ENCODE measurements around the gene PLEKHD1. TPM values are rescaled to one million over a fixed set of nuclear protein-coding genes. Genes with fewer than 3 reads are reported as not detected.

Gene PLEKHD1
- total RNA-seq, 1 experiment from 2014 or later = 1.0 TPM

DNA sequence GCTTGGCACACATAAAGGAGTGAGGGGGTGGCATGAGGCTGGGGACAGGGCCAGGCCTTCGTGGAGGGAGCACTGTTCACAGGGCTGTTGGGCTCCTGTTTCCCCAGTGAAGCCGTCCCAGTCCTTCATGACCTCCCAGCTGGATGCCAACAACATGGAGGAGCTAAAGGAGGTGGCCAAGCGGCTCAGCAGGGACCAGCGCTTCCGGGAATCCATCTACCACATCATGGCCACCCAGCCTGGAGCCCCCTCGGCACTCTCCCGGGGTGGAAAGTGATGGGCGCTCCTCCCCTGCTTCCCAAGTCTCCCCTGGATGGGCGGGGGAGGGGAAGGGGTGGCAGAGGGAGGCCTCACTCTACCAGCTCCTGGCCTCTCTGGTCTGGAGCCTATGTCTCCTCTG, 43.6 kb downstream of the PLEKHD1 start (continued):
- TF ChIP-seq, protein P1, sequence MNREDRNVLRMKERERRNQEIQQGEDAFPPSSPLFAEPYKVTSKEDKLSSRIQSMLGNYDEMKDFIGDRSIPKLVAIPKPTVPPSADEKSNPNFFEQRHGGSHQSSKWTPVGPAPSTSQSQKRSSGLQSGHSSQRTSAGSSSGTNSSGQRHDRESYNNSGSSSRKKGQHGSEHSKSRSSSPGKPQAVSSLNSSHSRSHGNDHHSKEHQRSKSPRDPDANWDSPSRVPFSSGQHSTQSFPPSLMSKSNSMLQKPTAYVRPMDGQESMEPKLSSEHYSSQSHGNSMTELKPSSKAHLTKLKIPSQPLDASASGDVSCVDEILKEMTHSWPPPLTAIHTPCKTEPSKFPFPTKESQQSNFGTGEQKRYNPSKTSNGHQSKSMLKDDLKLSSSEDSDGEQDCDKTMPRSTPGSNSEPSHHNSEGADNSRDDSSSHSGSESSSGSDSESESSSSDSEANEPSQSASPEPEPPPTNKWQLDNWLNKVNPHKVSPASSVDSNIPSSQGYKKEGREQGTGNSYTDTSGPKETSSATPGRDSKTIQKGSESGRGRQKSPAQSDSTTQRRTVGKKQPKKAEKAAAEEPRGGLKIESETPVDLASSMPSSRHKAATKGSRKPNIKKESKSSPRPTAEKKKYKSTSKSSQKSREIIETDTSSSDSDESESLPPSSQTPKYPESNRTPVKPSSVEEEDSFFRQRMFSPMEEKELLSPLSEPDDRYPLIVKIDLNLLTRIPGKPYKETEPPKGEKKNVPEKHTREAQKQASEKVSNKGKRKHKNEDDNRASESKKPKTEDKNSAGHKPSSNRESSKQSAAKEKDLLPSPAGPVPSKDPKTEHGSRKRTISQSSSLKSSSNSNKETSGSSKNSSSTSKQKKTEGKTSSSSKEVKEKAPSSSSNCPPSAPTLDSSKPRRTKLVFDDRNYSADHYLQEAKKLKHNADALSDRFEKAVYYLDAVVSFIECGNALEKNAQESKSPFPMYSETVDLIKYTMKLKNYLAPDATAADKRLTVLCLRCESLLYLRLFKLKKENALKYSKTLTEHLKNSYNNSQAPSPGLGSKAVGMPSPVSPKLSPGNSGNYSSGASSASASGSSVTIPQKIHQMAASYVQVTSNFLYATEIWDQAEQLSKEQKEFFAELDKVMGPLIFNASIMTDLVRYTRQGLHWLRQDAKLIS (CRISPR knock-in tag; IDR thresholded peaks at IDR 0.05; ENCODE audit: borderline replicate concordance) = no peak
- TF ChIP-seq, protein P2, sequence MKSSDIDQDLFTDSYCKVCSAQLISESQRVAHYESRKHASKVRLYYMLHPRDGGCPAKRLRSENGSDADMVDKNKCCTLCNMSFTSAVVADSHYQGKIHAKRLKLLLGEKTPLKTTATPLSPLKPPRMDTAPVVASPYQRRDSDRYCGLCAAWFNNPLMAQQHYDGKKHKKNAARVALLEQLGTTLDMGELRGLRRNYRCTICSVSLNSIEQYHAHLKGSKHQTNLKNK (CRISPR knock-in tag; IDR thresholded peaks at IDR 0.05) = no peak
- TF ChIP-seq KAT7 (CRISPR knock-in tag; IDR thresholded peaks at IDR 0.05; ENCODE audit: borderline replicate concordance) (no peak), NR2C2 (CRISPR knock-in tag; IDR thresholded peaks at IDR 0.05) (no peak), ETV6 (CRISPR knock-in tag; IDR thresholded peaks at IDR 0.05) (no peak), ZNF317 (CRISPR knock-in tag; IDR thresholded peaks at IDR 0.05; ENCODE audit: borderline replicate concordance, low read depth) (no peak), ZNF121 (CRISPR knock-in tag; IDR thresholded peaks at IDR 0.05) (no peak), CREM (CRISPR knock-in tag; IDR thresholded peaks at IDR 0.05) (no peak)
- TF ChIP-seq, protein P3, sequence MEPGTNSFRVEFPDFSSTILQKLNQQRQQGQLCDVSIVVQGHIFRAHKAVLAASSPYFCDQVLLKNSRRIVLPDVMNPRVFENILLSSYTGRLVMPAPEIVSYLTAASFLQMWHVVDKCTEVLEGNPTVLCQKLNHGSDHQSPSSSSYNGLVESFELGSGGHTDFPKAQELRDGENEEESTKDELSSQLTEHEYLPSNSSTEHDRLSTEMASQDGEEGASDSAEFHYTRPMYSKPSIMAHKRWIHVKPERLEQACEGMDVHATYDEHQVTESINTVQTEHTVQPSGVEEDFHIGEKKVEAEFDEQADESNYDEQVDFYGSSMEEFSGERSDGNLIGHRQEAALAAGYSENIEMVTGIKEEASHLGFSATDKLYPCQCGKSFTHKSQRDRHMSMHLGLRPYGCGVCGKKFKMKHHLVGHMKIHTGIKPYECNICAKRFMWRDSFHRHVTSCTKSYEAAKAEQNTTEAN (CRISPR knock-in tag; IDR thresholded peaks at IDR 0.05) = no peak
- TF ChIP-seq, protein P4, sequence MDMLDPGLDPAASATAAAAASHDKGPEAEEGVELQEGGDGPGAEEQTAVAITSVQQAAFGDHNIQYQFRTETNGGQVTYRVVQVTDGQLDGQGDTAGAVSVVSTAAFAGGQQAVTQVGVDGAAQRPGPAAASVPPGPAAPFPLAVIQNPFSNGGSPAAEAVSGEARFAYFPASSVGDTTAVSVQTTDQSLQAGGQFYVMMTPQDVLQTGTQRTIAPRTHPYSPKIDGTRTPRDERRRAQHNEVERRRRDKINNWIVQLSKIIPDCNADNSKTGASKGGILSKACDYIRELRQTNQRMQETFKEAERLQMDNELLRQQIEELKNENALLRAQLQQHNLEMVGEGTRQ (CRISPR knock-in tag; IDR thresholded peaks at IDR 0.05) = no peak

DNA sequence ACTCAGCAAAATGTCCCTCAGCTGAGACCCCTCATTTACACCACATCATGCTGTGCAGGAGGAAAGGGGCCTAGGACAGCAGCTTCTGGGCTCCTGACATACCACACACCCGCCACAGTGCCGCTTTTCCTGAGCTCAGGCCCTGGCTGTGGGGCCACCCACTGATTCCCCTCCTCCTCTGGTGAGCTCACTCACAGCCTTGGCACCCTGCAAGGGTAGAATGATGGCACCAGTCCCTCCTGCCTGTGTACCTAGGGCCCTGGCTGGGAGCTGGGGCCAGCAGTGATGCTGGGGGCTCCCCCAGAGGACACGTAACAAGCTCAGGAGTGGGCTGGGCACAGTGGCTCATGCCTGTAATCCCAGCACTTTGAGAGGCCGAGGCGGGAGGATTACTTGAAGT, 44.4 kb downstream of the PLEKHD1 start:
- no peaks in the 10 kb centered on the region for H3K36me3 Mint-ChIP-seq
- ChIA-PET CTCF (interaction anchor here (0.6 to 3.7 kb wide), 8 partner anchors 16 to 139 kb away, joined by 3 to 20 read pairs (median 4); no protein-coding TSS in a partner anchor), POLR2A (no interaction called here)
- ATAC-seq (no peak), DNase-seq (ENCODE audit: low spot score) (no peak)
- H3K4me1 Mint-ChIP-seq = no peaks in the 10 kb centered on the region
- H3K4me3 Mint-ChIP-seq = no peak overlapping the region
- no peaks in the 10 kb centered on the region for H3K9me3 Mint-ChIP-seq
- H3K27ac Mint-ChIP-seq = no peak overlapping the region
- peaks cover 3% of the 10 kb centered on the region; the same call in 1 of the 2 replicates for H3K27me3 Mint-ChIP-seq (ENCODE audit: low read depth)
- TF ChIP-seq, protein P5, sequence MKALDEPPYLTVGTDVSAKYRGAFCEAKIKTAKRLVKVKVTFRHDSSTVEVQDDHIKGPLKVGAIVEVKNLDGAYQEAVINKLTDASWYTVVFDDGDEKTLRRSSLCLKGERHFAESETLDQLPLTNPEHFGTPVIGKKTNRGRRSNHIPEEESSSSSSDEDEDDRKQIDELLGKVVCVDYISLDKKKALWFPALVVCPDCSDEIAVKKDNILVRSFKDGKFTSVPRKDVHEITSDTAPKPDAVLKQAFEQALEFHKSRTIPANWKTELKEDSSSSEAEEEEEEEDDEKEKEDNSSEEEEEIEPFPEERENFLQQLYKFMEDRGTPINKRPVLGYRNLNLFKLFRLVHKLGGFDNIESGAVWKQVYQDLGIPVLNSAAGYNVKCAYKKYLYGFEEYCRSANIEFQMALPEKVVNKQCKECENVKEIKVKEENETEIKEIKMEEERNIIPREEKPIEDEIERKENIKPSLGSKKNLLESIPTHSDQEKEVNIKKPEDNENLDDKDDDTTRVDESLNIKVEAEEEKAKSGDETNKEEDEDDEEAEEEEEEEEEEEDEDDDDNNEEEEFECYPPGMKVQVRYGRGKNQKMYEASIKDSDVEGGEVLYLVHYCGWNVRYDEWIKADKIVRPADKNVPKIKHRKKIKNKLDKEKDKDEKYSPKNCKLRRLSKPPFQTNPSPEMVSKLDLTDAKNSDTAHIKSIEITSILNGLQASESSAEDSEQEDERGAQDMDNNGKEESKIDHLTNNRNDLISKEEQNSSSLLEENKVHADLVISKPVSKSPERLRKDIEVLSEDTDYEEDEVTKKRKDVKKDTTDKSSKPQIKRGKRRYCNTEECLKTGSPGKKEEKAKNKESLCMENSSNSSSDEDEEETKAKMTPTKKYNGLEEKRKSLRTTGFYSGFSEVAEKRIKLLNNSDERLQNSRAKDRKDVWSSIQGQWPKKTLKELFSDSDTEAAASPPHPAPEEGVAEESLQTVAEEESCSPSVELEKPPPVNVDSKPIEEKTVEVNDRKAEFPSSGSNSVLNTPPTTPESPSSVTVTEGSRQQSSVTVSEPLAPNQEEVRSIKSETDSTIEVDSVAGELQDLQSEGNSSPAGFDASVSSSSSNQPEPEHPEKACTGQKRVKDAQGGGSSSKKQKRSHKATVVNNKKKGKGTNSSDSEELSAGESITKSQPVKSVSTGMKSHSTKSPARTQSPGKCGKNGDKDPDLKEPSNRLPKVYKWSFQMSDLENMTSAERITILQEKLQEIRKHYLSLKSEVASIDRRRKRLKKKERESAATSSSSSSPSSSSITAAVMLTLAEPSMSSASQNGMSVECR (CRISPR knock-in tag; IDR thresholded peaks at IDR 0.05; ENCODE audit: borderline replicate concordance) = no peak
- TF ChIP-seq, protein P6, sequence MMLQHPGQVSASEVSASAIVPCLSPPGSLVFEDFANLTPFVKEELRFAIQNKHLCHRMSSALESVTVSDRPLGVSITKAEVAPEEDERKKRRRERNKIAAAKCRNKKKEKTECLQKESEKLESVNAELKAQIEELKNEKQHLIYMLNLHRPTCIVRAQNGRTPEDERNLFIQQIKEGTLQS (CRISPR knock-in tag; conservative IDR thresholded peaks at IDR 0.05) = no peak
- no peak for TF ChIP-seq EMX1 (CRISPR knock-in tag; IDR thresholded peaks at IDR 0.05)
- TF ChIP-seq CREB1 (CRISPR knock-in tag; IDR thresholded peaks at IDR 0.05) = no peak
- no peak for TF ChIP-seq ZNF121 (CRISPR knock-in tag; IDR thresholded peaks at IDR 0.05)
- TF ChIP-seq ZNF416 (CRISPR knock-in tag; IDR thresholded peaks at IDR 0.05) = no peak
